Brain microvascular endothelial cell (primary cell): ENCODE results near the gene PTPRN.
"Not testable (repeated sequence)": the region's sequence is repeated elsewhere in the genome, so short reads cannot be mapped to it uniquely, and the experiment has no call there.

Experiments
- DNase-seq: peaks from one replicate; pipeline ENCODE4 v3.0.0-alpha.2; 2020
- H3K27ac ChIP-seq: fragments of 250-450 bp; sonication (Bioruptor Pico); 2 replicates; pipeline ENCODE4 v1.5.1; 2020; ENCODE audit warnings: mild to moderate bottlenecking, moderate library complexity
- H3K27me3 ChIP-seq: fragments of 250-450 bp; sonication (Bioruptor Pico); replicated peaks from 2 replicates; pipeline ENCODE4 v1.5.1; 2020; ENCODE audit warnings: mild to moderate bottlenecking
- H3K36me3 ChIP-seq: fragments of 250-450 bp; sonication (Bioruptor Pico); replicated peaks from 2 replicates; pipeline ENCODE4 v1.5.1; 2020; ENCODE audit warnings: mild to moderate bottlenecking
- H3K4me3 ChIP-seq: 2 replicates; pipeline ENCODE4 v1.5.1; 2011; ENCODE audit warnings: low read depth, mild to moderate bottlenecking, control low read depth, low read length, moderate library complexity
- in situ Hi-C: cut with HindIII; loops from 2 replicates; pipeline ENCODE4 v1.10.0; 2017; ENCODE audit warnings: low sequenced_read_pairs, low pct_ligation_motif_present
- TF ChIP-seq, protein P1 (sequence below): IDR thresholded peaks from 2 replicates; pipeline ENCODE4 v1.5.1; 2011; ENCODE audit warnings: low read depth, mild to moderate bottlenecking, moderate library complexity, low read length, control low read depth, inconsistent platforms; ENCODE audit errors: missing control alignments

The PTPRN gene

DNA sequence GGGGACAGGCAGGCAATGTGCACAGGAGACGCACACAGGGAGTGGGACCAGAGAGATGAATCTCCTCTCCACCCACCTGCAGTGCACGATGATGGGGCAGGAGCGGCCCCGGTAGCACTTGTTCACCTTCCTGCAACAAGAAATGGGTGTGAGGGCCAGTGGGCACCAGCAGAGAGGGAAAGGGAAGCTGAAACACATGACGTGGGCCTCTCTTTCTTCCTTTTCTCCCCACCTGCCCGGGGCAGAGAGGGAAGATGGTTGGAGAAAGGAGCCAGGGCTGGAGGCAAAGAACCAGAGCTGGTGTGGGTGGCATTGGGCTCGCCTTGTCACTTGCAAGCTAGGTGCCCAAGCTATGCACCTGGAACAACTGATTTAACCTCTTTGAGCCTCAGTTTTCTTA lies 17.8 kb downstream of the PTPRN start:
- H3K4me3 ChIP-seq, result no peak overlapping the region
- H3K36me3 ChIP-seq, result no peaks in the 10 kb centered on the region
- no peak overlapping the region for H3K27ac ChIP-seq
- TF ChIP-seq, protein P1, sequence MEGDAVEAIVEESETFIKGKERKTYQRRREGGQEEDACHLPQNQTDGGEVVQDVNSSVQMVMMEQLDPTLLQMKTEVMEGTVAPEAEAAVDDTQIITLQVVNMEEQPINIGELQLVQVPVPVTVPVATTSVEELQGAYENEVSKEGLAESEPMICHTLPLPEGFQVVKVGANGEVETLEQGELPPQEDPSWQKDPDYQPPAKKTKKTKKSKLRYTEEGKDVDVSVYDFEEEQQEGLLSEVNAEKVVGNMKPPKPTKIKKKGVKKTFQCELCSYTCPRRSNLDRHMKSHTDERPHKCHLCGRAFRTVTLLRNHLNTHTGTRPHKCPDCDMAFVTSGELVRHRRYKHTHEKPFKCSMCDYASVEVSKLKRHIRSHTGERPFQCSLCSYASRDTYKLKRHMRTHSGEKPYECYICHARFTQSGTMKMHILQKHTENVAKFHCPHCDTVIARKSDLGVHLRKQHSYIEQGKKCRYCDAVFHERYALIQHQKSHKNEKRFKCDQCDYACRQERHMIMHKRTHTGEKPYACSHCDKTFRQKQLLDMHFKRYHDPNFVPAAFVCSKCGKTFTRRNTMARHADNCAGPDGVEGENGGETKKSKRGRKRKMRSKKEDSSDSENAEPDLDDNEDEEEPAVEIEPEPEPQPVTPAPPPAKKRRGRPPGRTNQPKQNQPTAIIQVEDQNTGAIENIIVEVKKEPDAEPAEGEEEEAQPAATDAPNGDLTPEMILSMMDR, result no peak
- in situ Hi-C loops, result no loop called here
- no peaks in the 10 kb centered on the region for H3K27me3 ChIP-seq
- no peak for DNase-seq

- Histone ChIP-seq H3K4me3 (no peak overlapping the region), H3K36me3 (no peaks in the 10 kb centered on the region), H3K27me3 (no peaks in the 10 kb centered on the region), H3K27ac (no peak overlapping the region)
- TF ChIP-seq, protein P1, result no peak
- in situ Hi-C loops, result no loop called here
- no peak for DNase-seq
Observed at GRCh38 chr2:219290381-219291171, 18.6 kb downstream of the PTPRN start.

- Histone ChIP-seq H3K4me3 (no peak overlapping the region), H3K27ac (no peak overlapping the region), H3K27me3 (no peaks in the 10 kb centered on the region), H3K36me3 (peaks cover 1% of the 10 kb centered on the region)
- in situ Hi-C loops, result no loop called here
- peak; percentile 72 for DNase-seq
- TF ChIP-seq, protein P1, result no peak
Observed at GRCh38 chr2:219289537-219290361, 19.5 kb downstream of the PTPRN start.

DNA sequence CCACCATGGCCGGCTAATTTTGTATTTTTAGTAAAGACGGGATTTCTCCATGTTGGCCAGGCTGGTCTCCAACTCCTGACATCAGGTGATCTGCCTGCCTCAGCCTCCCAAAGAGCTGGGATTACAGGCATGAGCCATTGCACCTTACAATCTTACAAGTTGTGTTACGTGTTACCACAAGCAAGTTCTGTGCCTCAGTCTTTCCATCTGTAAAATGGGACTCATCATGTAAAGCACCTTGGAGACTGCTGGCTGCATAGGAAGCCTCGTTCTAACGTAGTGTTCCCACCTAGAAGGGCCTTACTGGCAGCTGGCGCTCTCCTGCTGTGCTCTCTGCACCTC lies 20.0 kb downstream of the PTPRN start:
- Histone ChIP-seq H3K27ac (no peak overlapping the region), H3K4me3 (no peak overlapping the region)
- no peak for DNase-seq

GRCh38 chr2:219287580-219288265 lies 21.5 kb downstream of the PTPRN start:
- DNase-seq, result no peak
- Histone ChIP-seq H3K27me3 (no peaks in the 10 kb centered on the region), H3K4me3 (no peak overlapping the region), H3K27ac (no peak overlapping the region), H3K36me3 (peaks cover 5% of the 10 kb centered on the region)
- in situ Hi-C loops, result no loop called here
- TF ChIP-seq, protein P1, result no peak

More for the DNA sequence above, 20.0 kb downstream of the PTPRN start:
- Histone ChIP-seq H3K27me3 (no peaks in the 10 kb centered on the region), H3K36me3 (peaks cover 5% of the 10 kb centered on the region)
- TF ChIP-seq, protein P1, result no peak
- in situ Hi-C loops, result no loop called here

DNA sequence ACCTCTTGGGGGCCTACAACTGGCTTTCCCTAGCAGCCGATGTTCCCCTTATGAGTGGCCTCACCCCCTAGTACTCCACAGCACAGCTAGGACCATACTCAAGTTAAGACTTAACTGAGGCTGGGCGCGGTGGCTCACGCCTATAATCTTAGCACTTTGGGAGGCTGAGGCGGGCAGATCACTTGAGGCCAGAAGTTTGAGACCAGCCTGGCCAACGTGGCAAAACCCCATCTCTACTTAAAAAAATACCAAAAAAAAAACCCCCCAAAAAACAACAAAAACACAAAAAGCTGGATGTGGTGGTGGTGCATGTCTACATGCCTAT lies 22.1 kb downstream of the PTPRN start:
- DNase-seq, H3K36me3 ChIP-seq, in situ Hi-C loops, H3K4me3 ChIP-seq, H3K27ac ChIP-seq, H3K27me3 ChIP-seq: not testable (repeated sequence)
